ENCODE data around the gene ARHGEF39.
A peak's percentile ranks its signal among the peaks of the same experiment; 100 is the strongest.
"Not testable (repeated sequence)": the region's sequence is repeated elsewhere in the genome, so short reads cannot be mapped to it uniquely, and the experiment has no call there.

The ARHGEF39 gene

GRCh38 chr9:35628389-35628991 lies 36.5 kb downstream of the ARHGEF39 start:
- no peak for DNase-seq (ENCODE audit: low read depth in 1 of 2, low spot score in 1 of 2)

GRCh38 chr9:35627575-35627974 lies 37.4 kb downstream of the ARHGEF39 start:
- no peak for DNase-seq (ENCODE audit: low read depth in 1 of 2, low spot score in 1 of 2)

DNA sequence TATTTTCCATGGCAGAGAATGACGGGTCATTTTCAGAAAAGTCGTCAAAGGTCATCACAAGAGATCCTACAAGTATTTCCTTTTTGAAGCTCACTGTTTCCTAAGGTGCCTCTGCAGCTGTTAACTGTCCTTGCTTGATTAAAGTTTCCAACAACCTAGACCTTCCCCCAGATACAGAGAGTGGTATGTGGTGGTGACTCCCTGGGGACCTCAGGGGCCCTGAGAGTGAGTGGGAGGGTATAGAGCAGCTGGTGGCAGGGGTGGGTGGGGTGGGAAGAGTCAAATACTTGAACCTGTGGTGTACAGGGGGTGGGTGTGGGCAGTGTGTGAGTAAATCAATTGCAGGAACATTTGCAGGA lies 45.2 kb downstream of the ARHGEF39 start:
- DNase-seq (ENCODE audit: low read depth in 1 of 2, low spot score in 1 of 2), result no peak

- DNase-seq (ENCODE audit: low read depth in 1 of 2, low spot score in 1 of 2), result no peak
Observed at GRCh38 chr9:35618854-35619799, 45.9 kb downstream of the ARHGEF39 start.

DNA sequence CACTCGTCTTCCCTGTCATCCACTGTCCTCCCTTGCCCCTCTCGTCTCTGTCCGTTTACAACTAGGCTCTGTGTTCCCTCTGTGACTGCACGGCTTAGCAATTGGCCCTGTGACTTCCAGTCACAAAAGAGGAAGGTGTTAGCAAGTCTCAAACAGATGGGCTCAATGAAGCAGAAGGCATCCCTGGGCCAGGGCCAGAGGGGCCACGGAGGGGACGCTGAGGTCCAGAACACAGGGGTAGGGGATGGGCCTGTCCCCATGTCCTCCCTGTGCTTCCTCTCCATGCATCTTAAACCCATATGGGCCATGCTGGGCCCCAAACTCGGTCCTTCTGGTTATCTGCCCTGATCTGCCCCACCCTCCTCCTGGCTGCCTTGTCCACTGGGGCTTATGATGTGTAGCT lies 46.7 kb downstream of the ARHGEF39 start, which contains the start of gene CD72:
Gene CD72, minus strand, starts transcription at position 89 of the 403 bp plus-strand sequence. CDS start 110 bp downstream, outside the sequence.
- DNase-seq (ENCODE audit: low read depth in 1 of 2, low spot score in 1 of 2), result no peak

DNA sequence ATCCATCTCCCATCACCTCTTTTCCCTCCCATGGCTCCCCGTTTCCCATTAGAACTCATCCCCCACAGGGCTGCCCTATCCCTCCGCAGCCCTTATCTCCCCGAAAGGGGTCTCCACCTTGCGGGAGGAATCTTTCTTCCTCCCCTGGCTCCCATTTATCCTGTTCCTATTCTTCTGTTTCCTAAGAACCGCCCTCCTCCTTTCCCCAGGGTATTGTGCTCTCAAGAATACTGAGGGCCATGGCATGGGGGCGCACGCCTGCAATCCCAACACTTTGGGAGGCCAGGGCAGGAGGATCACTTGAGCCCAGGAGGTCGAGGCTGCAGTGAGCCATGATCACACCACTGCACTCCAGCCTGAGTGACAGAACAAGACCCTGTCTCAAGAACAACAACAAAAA lies 47.4 kb downstream of the ARHGEF39 start:
- DNase-seq (ENCODE audit: low read depth in 1 of 2, low spot score in 1 of 2), result no peak

DNA sequence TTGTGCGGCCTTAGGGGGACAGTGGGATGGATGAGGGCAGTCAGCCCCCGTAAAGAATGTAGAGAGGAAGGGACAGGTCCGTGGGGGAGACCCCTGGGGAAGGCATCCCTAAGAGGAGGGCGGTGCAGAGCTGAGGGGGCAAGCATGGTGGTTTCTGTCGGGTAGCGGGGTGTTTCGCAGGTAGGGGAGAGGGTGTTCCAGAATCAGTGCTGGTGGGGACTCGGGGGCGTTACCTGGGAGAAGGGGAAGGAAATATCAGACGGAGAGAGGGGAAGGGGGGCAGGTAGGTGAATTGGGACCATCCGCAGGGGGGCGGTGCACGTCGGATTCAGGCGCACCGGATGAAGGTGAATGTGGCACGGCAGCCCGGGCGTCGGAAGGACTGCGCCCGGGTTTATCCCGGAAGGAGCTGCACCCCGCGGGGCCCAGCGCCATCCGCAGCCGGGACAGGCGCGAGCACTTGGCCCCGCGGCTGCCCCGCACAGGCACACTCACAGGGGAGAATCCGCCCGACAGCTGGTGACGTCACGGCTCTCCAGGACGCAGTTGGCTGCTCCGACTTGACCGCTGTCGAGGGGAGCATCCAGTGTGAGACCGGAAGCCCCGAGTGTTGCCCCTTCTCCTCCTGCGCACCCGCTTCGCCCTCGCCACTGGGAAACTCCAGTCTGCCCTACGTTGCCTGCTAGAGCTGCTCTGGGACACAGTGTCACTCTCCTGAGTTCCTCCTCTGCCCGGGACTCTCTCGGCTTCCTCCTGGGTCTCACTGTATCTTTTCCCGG lies 48.1 kb downstream of the ARHGEF39 start:
- peak; percentile 35 to 42 for DNase-seq (ENCODE audit: low read depth in 1 of 2, low spot score in 1 of 2)

GRCh38 chr9:35615981-35616680 lies 48.9 kb downstream of the ARHGEF39 start:
- DNase-seq (ENCODE audit: low read depth in 1 of 2, low spot score in 1 of 2), result no peak

GRCh38 chr9:35612843-35613242 lies 52.2 kb downstream of the ARHGEF39 start:
- no peak for DNase-seq (ENCODE audit: low read depth in 1 of 2, low spot score in 1 of 2)

GRCh38 chr9:35612066-35612465 lies 52.9 kb downstream of the ARHGEF39 start:
- DNase-seq (ENCODE audit: low read depth in 1 of 2, low spot score in 1 of 2), result not testable (repeated sequence)

DNA sequence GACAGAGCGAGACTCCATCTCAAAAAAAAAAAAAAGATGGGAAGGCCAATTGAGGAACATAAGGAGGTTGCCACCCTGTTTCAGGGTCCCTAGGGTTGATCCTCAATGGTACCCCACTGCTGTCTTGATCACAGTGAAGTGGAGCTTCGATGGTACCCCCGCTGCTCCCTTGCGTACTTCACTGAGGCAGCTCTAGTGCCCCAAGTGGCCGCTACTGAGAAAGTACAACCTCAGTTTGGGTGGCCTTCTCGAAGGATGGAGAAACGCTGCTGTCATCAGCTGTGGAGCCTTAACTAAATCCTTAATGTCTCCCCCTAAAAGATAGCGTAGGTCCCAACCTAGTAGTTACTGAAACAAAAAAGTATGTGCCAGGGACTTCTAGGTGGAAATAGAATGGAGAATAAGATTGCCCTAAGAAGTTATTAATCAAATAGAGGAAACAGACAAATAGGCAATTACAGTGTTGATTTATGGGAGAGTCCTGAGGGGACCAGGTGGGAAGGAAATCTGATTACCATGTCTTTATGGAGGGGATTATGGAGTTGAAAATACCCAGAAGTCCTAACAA lies 53.7 kb downstream of the ARHGEF39 start:
- peak in 1 of 2 donors; percentile 29 for DNase-seq (ENCODE audit: low read depth in 1 of 2, low spot score in 1 of 2)

- no peak for DNase-seq (ENCODE audit: low read depth in 1 of 2, low spot score in 1 of 2)
Observed at GRCh38 chr9:35609820-35610163, 55.2 kb downstream of the ARHGEF39 start.
